ENCODE measurements around the gene PORCN. TPM values are rescaled to one million over a fixed set of nuclear protein-coding genes. Genes with fewer than 3 reads are reported as not detected.

The PORCN gene
- total and polyA plus RNA-seq, 7 donors, result 1.2 to 13.3 (median 12.2) TPM

Other genes with a start within 250 kb of the PORCN start
- not detected for gene SSX3, start 152.3 kb upstream of the PORCN start, total RNA-seq
- gene SSX3, start 152.3 kb upstream of the PORCN start, polyA plus RNA-seq, result not detected
- gene SSX4, start 125.5 kb upstream of the PORCN start, total RNA-seq, result not detected
- not detected for gene SSX4, start 125.5 kb upstream of the PORCN start, polyA plus RNA-seq
- gene SSX4B, start 97.0 kb upstream of the PORCN start, total RNA-seq, result not detected
- gene SSX4B, start 97.0 kb upstream of the PORCN start, polyA plus RNA-seq, result not detected
- 1 to 10 TPM; 1.9 to 4.6 (median 3.7) TPM for gene SLC38A5, start 38.7 kb upstream of the PORCN start, total RNA-seq
- gene SLC38A5, start 38.7 kb upstream of the PORCN start, polyA plus RNA-seq, result 10 to 100 TPM in 1 of 3 donors, 1 to 10 TPM in 2; 3.7 to 68.4 (median 4.2) TPM
- 10 to 100 TPM; 24.6 to 39.9 (median 28.4) TPM for gene FTSJ1, start 32.8 kb upstream of the PORCN start, total RNA-seq
- gene FTSJ1, start 32.8 kb upstream of the PORCN start, polyA plus RNA-seq, result 10 to 100 TPM; 15.6 to 37.4 (median 18.5) TPM
- 10 to 100 TPM; 14.3 to 25.3 (median 18.6) TPM for gene EBP, start 12.8 kb downstream of the PORCN start, total RNA-seq
- gene EBP, start 12.8 kb downstream of the PORCN start, polyA plus RNA-seq, result 100 to 1,000 TPM in 1 of 3 donors, 10 to 100 TPM in 2; 47.4 to 310 (median 65.4) TPM
- gene TBC1D25, start 30.7 kb downstream of the PORCN start, total RNA-seq, result 10 to 100 TPM; 10.4 to 14.6 (median 11.9) TPM
- gene TBC1D25, start 30.7 kb downstream of the PORCN start, polyA plus RNA-seq, result 1 to 10 TPM; 5.8 to 9.6 (median 7.8) TPM
- 100 to 1,000 TPM in 3 of 4 donors, 10 to 100 TPM in 1; 83.9 to 209 (median 143) TPM for gene RBM3, start 65.5 kb downstream of the PORCN start, total RNA-seq
- 100 to 1,000 TPM; 105 to 217 (median 185) TPM for gene RBM3, start 65.5 kb downstream of the PORCN start, polyA plus RNA-seq
- gene WDR13, start 88.5 kb downstream of the PORCN start, total RNA-seq, result 100 to 1,000 TPM in 3 of 4 donors, 10 to 100 TPM in 1; 99.9 to 132 (median 106) TPM
- gene WDR13, start 88.5 kb downstream of the PORCN start, polyA plus RNA-seq, result 100 to 1,000 TPM in 2 of 3 donors, 10 to 100 TPM in 1; 98.1 to 106 (median 103) TPM
- gene WAS, start 174.8 kb downstream of the PORCN start, total RNA-seq, result 1 to 10 TPM; 3.0 to 6.1 (median 4.7) TPM
- 10 to 100 TPM in 1 of 3 donors, 1 to 10 TPM in 2; 3.0 to 23.5 (median 3.7) TPM for gene WAS, start 174.8 kb downstream of the PORCN start, polyA plus RNA-seq
- gene SUV39H1, start 187.7 kb downstream of the PORCN start, total RNA-seq, result 1 to 10 TPM; 3.0 to 4.6 (median 3.7) TPM
- gene SUV39H1, start 187.7 kb downstream of the PORCN start, polyA plus RNA-seq, result 1 to 10 TPM; 1.8 to 8.5 (median 2.8) TPM

Data from sigmoid colon (tissue), 7 donors.